ENCODE results near the gene LRRC14B.

DNA sequence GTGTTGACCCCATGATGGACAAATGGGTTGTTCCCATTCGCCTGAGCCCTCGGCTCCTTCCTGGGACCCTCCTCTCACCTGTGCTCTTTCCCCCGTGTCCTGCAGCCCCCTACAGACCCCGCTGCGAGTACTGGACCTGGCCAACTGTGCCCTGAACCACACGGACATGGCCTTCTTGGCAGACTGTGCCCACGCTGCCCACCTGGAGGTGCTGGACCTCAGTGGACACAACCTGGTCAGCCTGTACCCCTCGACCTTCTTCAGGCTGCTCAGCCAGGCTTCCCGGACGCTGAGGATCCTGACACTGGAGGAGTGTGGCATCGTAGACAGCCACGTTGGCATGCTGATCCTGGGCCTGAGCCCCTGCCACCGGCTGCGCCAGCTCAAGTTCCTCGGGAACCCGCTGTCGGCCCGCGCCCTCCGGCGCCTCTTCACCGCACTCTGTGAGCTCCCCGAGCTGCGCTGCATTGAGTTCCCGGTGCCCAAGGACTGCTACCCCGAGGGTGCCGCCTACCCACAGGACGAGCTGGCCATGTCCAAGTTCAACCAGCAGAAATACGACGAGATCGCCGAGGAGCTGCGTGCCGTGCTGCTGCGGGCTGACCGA lies 3.4 kb downstream of the LRRC14B start:
- TF ChIP-seq, protein P1, sequence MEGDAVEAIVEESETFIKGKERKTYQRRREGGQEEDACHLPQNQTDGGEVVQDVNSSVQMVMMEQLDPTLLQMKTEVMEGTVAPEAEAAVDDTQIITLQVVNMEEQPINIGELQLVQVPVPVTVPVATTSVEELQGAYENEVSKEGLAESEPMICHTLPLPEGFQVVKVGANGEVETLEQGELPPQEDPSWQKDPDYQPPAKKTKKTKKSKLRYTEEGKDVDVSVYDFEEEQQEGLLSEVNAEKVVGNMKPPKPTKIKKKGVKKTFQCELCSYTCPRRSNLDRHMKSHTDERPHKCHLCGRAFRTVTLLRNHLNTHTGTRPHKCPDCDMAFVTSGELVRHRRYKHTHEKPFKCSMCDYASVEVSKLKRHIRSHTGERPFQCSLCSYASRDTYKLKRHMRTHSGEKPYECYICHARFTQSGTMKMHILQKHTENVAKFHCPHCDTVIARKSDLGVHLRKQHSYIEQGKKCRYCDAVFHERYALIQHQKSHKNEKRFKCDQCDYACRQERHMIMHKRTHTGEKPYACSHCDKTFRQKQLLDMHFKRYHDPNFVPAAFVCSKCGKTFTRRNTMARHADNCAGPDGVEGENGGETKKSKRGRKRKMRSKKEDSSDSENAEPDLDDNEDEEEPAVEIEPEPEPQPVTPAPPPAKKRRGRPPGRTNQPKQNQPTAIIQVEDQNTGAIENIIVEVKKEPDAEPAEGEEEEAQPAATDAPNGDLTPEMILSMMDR (IDR thresholded peaks at IDR 0.05 in 8 of 11, conservative IDR thresholded peaks at IDR 0.05 in 3 of 11): no peak
- TF ChIP-seq POLR2A (IDR thresholded peaks at IDR 0.05) (no peak), POLR2AphosphoS5 (IDR thresholded peaks at IDR 0.05) (no peak)

All from spleen (tissue), 7 donors.